Panc1 (cell line): ENCODE measurements around the gene NPTXR. TPM values are rescaled to one million over a fixed set of nuclear protein-coding genes. Genes with fewer than 3 reads are reported as not detected.

Experiments used
- ATAC-seq: fragments of 200-7000 bp; cut with Tn5 transposase; 2 replicates; pipeline ENCODE4 v1.9.1; 2020; ENCODE audit warnings: mild to moderate bottlenecking, moderate library complexity
- BruUV-seq: library from RNA; stranded (reverse); fragments of 400-500 nt; replicated peaks from 2 replicates; lab custom pipeline; 2021; lab: Mats Ljungman, UMichigan
- CTCF ChIA-PET: fragments of 300-600 bp; sonication (Branson Sonifier 250); formaldehyde crosslinking; loops from one replicate; lab custom pipeline; 2022; ENCODE audit warnings: antibody characterized with exemption; lab: Charles Lee
- POLR2A ChIA-PET: fragments of 300-600 bp; sonication (Branson Sonifier 250); formaldehyde crosslinking; loops from one replicate; lab custom pipeline; 2022; ENCODE audit warnings: antibody characterized with exemption; lab: Charles Lee
- DNase-seq: peaks from one replicate; pipeline ENCODE4 v3.0.0-alpha.2; 2010; ENCODE audit warnings: low read depth, low spot score
- H3K27ac ChIP-seq: 2 replicates; pipeline ENCODE4 v1.5.1; 2011; ENCODE audit warnings: mild to moderate bottlenecking, low read length, inconsistent platforms
- H3K27me3 ChIP-seq: fragments of 200-500 bp; sonication (Bioruptor generic); 2 replicates; pipeline ENCODE4 v1.6.0; 2014; ENCODE audit warnings: low read length, inconsistent platforms; ENCODE audit not compliant: control insufficient read depth, insufficient read depth
- H3K36me3 ChIP-seq: fragments of 200-500 bp; sonication (Bioruptor generic); 2 replicates; pipeline ENCODE4 v1.5.1; 2014; ENCODE audit warnings: inconsistent platforms, mild to moderate bottlenecking, low read length, moderate library complexity; ENCODE audit not compliant: control insufficient read depth, insufficient read depth
- H3K4me1 ChIP-seq: 2 replicates; pipeline ENCODE4 v1.5.1; 2011; ENCODE audit warnings: inconsistent platforms, mild to moderate bottlenecking, low read length, moderate library complexity; ENCODE audit not compliant: control insufficient read depth, insufficient read depth
- H3K4me3 ChIP-seq, 2 experiments: 2 replicates each; pipeline ENCODE4 v1.5.1; 2011 to 2012; ENCODE audit warnings: low read depth in 2 of 2, low read length in 2 of 2, mild to moderate bottlenecking in 2 of 2, inconsistent platforms in 1 of 2, moderate library complexity in 1 of 2
- H3K9me3 ChIP-seq: fragments of 200-500 bp; sonication (Bioruptor generic); 2 replicates; pipeline ENCODE4 v1.5.1; 2014; ENCODE audit warnings: low read depth, mild to moderate bottlenecking, inconsistent platforms, low read length, moderate library complexity; ENCODE audit not compliant: control insufficient read depth, insufficient read depth
- CTCF ChIP-seq: fragments of 450-650 bp; IDR thresholded peaks from 2 replicates; pipeline ENCODE4 v1.5.1; 2017; ENCODE audit warnings: mild to moderate bottlenecking
- POLR2AphosphoS5 ChIP-seq: IDR thresholded peaks from 2 replicates; pipeline ENCODE4 v1.6.1; 2012; ENCODE audit warnings: mild to moderate bottlenecking, low read depth, low read length, moderate library complexity
- SIN3A ChIP-seq: IDR thresholded peaks from 2 replicates; pipeline ENCODE4 v1.6.1; 2012; ENCODE audit warnings: low read depth, mild to moderate bottlenecking, low read length, moderate library complexity, borderline replicate concordance; ENCODE audit not compliant: insufficient read depth
- TCF7L2 ChIP-seq: IDR thresholded peaks from 2 replicates; pipeline ENCODE4 v1.6.1; 2011; ENCODE audit warnings: mild to moderate bottlenecking, low read depth, low read length, inconsistent platforms
- in situ Hi-C: cut with HindIII; loops from 2 replicates; pipeline ENCODE4 v1.10.0; 2016; ENCODE audit warnings: low sequenced_read_pairs, low pct_unique_long_range_greater_than_20kb
- intact Hi-C: fragments of 100-400 bp; cut with micrococcal nuclease; formaldehyde crosslinking; loops from one replicate; pipeline ENCODE4 v1.10.0; 2022; ENCODE audit not compliant: unreplicated experiment
- total RNA-seq: library from RNA; stranded (reverse); gene quantifications from one replicate; pipeline ENCODE4 v1.2.1, GENCODE V29; 2021; ENCODE audit not compliant: unreplicated experiment
- TF ChIP-seq, protein P1 (sequence below), 2 experiments: IDR thresholded peaks; 2 replicates each; pipeline ENCODE4 v1.6.1; 2011 to 2012; ENCODE audit warnings: low read depth in 2 of 2, control low read depth in 1 of 2, low read length in 1 of 2, mild to moderate bottlenecking in 1 of 2, moderate library complexity in 1 of 2; ENCODE audit not compliant: insufficient read depth in 1 of 2

The NPTXR gene
- total RNA-seq, 1 experiment from 2014 or later = 32.6 TPM

DNA sequence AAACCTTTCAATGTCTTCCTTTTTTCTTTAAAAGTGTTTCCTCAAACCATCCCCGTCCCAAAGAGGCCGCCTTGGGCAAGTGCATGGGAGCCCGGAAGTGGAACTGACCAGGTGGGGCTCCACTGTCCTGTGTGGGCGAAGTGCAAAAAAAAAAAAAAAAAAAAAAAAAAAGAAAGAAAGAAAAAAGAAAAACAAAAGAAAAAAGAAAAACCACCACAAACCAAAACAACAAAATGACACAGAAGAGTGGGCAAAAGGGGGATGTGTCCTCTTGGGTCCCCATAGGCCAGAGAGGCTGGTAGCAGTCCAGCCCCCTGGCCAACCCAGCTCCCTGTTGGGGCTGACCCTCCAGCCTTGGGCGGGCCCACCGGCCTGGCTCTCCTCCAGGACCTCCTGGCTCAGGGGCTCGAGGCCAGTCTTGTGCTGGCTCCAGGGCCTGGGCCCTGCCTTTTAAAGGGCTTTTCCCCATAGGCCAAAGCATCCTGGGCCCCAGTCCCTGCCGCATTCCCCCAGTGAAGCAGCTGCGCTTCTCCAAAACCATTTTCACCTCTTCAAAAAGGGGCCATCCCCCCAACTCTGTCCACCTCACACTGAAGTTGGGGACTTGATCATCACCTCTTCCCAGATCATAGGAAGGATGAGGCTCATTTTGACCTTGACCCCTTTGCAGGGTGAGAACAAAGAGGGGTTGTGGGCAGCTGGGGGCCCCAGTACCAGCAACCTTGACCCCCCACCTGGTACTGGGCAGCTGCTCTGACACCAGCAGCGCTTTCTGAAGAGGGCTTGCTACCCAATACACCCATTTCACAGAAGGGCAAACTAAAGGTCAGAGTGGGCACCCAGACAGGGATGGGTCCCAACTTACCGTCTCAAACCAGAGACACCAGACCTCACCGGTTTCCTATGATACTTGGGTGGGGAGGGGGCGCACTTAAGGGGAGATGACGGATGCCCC lies 18.8 kb upstream of the NPTXR start:
- in situ Hi-C loops (no loop called here), intact Hi-C loops (loop anchor here (5.0 to 10.0 kb wide), 2 partner anchors 95 to 142 kb away; no protein-coding TSS in a partner anchor)
- POLR2A ChIA-PET = no interaction called here
- BruUV-seq = no TSS peak
- ATAC-seq = peak; percentile 25; the same call in 1 of the 2 replicates
- no peak for DNase-seq
- Histone ChIP-seq H3K36me3 (no peaks in the 10 kb centered on the region), H3K9me3 (no peaks in the 10 kb centered on the region), H3K4me1 (peaks cover 29% of the 10 kb centered on the region), H3K27me3 (no peaks in the 10 kb centered on the region), H3K27ac (no peak overlapping the region), H3K4me3 (no peak overlapping the region)
- CTCF ChIA-PET = interaction anchor here (0.6 to 2.2 kb wide), 3 partner anchors 93 to 468 kb away, joined by 3 to 9 read pairs (median 3); no protein-coding TSS in a partner anchor
- TF ChIP-seq CTCF (no peak), POLR2AphosphoS5 (peak; percentile 16)

GRCh38 chr22:38861927-38862326 lies 18.1 kb upstream of the NPTXR start:
- no peak overlapping the region for H3K4me3 ChIP-seq
- H3K27me3 ChIP-seq = no peaks in the 10 kb centered on the region
- no peak for ATAC-seq
- no peaks in the 10 kb centered on the region for H3K9me3 ChIP-seq
- no peaks in the 10 kb centered on the region for H3K36me3 ChIP-seq
- CTCF ChIA-PET = interaction anchor here (0.6 to 2.2 kb wide), 2 partner anchors 93 to 469 kb away, joined by 3 to 9 read pairs; no protein-coding TSS in a partner anchor
- intact Hi-C loops = loop anchor here (5.0 to 10.0 kb wide), 2 partner anchors 95 to 143 kb away; no protein-coding TSS in a partner anchor
- in situ Hi-C loops = no loop called here
- DNase-seq = no peak
- POLR2A ChIA-PET = no interaction called here
- peaks cover 29% of the 10 kb centered on the region for H3K4me1 ChIP-seq
- no peak overlapping the region for H3K27ac ChIP-seq
- TF ChIP-seq SIN3A (no peak), TCF7L2 (no peak), POLR2AphosphoS5 (peak; percentile 67), CTCF (no peak)
- TF ChIP-seq, protein P1, sequence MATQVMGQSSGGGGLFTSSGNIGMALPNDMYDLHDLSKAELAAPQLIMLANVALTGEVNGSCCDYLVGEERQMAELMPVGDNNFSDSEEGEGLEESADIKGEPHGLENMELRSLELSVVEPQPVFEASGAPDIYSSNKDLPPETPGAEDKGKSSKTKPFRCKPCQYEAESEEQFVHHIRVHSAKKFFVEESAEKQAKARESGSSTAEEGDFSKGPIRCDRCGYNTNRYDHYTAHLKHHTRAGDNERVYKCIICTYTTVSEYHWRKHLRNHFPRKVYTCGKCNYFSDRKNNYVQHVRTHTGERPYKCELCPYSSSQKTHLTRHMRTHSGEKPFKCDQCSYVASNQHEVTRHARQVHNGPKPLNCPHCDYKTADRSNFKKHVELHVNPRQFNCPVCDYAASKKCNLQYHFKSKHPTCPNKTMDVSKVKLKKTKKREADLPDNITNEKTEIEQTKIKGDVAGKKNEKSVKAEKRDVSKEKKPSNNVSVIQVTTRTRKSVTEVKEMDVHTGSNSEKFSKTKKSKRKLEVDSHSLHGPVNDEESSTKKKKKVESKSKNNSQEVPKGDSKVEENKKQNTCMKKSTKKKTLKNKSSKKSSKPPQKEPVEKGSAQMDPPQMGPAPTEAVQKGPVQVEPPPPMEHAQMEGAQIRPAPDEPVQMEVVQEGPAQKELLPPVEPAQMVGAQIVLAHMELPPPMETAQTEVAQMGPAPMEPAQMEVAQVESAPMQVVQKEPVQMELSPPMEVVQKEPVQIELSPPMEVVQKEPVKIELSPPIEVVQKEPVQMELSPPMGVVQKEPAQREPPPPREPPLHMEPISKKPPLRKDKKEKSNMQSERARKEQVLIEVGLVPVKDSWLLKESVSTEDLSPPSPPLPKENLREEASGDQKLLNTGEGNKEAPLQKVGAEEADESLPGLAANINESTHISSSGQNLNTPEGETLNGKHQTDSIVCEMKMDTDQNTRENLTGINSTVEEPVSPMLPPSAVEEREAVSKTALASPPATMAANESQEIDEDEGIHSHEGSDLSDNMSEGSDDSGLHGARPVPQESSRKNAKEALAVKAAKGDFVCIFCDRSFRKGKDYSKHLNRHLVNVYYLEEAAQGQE (IDR thresholded peaks at IDR 0.05; ENCODE audit: insufficient read depth in 1 of 2, low read depth in 2 of 2, low read length in 1 of 2) = no peak
- BruUV-seq = TSS peak; percentile 73
